GM19463 (cell line): Measurements from ENCODE around the gene NRAP.
A peak's percentile ranks its signal among the peaks of the same experiment; 100 is the strongest.

Source experiments
- ATAC-seq: cut with Tn5 transposase; IDR thresholded peaks from one replicate; pipeline ENCODE4 v1.9.1; 2021; ENCODE audit warnings: mild to moderate bottlenecking, moderate library complexity; ENCODE audit not compliant: unreplicated experiment

The NRAP gene

DNA sequence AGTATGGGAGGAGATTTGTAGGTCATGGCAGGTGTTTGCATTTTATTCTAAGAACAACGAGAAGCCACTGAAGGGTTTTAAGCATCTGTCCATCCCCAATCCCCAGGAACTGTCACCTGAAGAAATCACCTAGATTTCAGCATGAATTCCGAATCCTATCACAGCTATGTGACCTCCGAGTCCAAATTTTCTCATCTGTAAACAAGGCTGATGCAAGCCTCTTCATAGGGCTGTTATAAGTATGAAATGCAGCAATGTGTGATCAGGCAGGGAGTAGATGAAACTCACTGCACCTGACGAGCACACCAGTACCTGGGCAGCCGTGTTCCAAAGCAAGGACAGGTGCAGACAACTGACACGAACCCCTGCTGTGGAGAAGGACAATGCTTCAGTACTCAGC, 97.0 kb downstream of the NRAP start:
- ATAC-seq: no peak

GRCh38 chr10:113565364-113565763, 98.5 kb downstream of the NRAP start:
- ATAC-seq: no peak

- ATAC-seq: peak; percentile 98
Observed at GRCh38 chr10:113563306-113564088, 100.3 kb downstream of the NRAP start.

DNA sequence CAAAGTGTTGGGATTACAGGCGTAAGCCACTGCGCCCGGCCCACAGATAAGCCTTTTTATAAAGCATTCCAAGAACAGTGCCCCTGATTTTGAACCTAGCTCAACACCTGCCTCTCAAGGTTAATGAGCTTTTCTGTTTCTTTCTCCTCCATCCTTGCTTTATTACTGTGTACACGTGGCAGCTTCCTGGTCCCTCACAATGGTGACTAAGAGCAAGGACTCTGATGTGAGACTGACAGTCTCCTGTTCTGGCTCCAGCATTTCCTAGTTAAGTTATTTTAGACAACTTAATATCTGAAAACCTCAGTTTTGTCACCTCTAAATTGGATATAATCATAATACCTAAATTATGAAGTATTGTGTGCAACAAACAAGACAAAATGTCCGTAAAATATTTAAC, 101.1 kb downstream of the NRAP start:
- no peak for ATAC-seq

DNA sequence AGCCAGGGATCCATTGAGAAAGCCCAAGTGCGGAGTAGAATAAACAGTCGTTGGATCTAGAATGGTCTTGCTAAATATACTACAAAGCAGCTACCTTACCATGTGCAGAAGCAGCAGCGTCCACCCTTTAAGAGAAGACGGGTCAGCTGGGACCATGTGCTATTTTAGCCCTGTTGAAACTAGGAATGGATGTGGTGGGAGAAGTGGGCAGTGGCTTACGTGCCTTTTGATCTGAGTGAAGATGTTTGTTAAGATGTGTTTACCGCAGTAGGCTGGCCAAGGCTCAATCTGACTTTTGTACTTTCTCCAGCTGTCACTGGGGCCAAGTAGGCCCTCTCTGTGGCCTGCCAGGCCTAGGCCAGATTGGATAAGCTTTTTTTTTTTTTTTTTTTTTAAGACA, 101.8 kb downstream of the NRAP start:
- ATAC-seq: no peak

GRCh38 chr10:113561214-113561613, 102.6 kb downstream of the NRAP start:
- ATAC-seq: no peak

DNA sequence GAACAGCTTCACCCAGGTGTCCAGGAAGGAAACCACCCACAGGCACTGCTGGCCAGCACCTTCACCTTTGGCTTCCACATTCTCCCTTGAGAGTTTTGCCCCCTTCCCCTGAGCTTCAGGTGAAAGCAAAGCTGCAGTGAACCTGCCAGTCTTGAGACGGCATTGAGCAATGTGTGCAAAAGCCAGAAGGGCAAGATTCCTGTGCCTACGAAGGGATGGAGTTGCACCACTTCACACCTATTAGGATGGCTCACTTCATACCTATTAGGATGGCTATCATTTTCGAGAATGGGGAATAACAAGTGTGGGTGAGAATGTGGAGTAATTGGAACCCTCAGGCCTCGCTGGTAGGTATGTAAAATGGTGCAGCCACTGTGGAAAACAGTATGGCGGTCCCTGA, 103.8 kb downstream of the NRAP start:
- no peak for ATAC-seq

DNA sequence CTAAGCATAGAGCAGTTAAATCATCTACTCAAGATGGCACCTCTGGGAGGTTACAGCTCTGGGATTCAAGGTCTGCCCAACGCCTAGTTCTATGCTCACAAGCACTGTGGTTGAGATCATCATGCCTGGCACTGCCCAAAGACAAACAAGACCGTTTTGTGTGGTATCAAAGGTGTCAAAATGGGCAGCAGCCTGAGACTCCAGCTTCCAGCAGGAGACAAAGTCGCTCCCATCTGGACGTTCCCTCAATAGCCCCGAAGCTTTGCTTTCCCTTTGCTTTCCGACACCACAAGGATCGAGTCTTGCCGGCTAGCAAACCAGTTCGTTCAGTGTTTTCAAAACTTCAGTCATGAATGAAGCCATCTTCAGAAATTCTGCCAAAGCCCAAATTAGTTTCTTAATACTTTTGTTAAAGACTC, 105.9 kb downstream of the NRAP start:
- ATAC-seq: no peak

DNA sequence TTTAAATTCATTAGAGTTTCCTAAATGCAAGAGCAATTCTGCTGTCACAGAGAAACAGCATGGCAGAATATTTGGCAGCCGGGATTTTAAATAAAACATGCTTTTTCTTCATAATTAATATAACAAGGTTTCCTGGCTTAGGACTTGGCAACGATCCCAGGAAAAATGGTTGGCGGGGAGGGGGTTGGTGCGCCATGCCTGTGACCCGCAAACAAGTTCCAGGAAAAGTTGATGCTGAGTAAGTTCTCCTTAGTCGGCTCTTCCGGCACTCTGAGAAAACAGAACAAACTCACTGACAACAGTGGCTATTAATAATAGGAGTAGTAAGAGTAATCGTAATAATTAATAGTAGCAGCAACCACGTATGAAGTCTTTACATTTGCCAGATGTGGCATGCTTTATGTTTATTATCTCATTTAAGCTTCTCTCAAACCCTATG, 106.4 kb downstream of the NRAP start:
- ATAC-seq: no peak

DNA sequence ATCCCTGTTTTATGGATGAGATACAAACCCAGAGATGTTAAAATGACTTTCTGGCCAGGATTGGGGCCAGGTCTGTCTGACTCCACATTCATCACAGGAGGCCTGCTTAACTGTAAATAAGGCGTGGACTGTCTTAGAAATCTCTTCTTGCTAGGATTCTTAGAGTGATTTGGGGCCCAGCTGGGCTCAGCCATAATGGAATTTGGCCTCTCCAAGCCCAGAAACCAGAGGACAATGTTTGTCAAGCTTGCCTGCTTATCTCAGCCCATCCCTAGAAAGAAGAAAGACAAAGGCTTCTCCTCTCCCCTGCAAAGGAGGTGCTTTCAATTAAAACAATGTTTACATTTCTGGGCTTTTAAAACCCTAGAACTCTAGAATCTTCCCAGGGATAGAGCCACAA, 108.1 kb downstream of the NRAP start:
- no peak for ATAC-seq

DNA sequence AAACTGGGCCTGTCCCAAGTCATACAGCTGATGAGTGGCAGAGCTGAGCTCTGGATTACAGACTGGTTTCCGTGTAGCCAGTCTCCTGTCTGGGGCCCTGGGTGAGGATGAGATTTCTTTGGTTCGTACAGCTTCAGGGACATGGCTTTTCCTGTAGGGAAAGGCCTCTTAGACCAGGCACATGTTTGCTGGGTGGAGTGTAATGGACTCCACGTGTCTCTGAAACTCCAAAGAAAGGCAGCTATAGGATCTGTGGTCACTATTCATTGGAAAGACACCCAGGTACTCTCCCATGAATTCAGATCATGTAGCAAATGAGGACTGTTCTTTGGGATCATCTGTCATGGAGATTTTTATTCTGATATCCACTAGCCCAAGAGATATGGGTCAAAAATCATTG, 108.6 kb downstream of the NRAP start:
- ATAC-seq: no peak

GRCh38 chr10:113554214-113554613, 109.6 kb downstream of the NRAP start:
- ATAC-seq: no peak

- no peak for ATAC-seq
Observed at GRCh38 chr10:113553149-113553548, 110.7 kb downstream of the NRAP start.

GRCh38 chr10:113552701-113553100, 111.1 kb downstream of the NRAP start, which contains the start of gene HABP2:
Gene HABP2 (plus strand): TSS chr10:113553053. CDS start chr10:113553122, 69 bp downstream.
- ATAC-seq: no peak

- ATAC-seq: no peak
Observed at GRCh38 chr10:113552014-113552413, 111.8 kb downstream of the NRAP start.

GRCh38 chr10:113550365-113550764, 113.5 kb downstream of the NRAP start:
- no peak for ATAC-seq

- no peak for ATAC-seq
Observed at GRCh38 chr10:113549856-113550255, 114.0 kb downstream of the NRAP start.

DNA sequence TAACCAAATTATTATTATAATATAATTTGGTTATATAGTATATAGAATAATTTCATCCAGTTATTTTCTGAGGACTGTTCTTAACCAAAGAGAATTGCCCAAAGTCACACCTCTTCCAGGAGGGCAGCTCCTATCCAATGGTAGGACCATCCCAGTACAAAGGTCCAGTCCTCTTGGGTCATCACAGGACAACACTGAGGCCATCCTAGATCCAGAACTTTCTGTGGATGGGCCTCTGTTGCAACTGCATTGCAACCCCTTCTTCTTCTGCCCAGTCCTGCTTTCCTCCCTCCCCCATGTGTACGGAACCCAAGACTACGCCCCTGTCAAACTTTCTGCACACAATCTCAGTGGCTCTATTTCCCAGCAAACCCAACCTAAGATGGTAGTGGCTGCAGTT, 116.4 kb downstream of the NRAP start:
- no peak for ATAC-seq

GRCh38 chr10:113544392-113544791, 119.4 kb downstream of the NRAP start:
- no peak for ATAC-seq

- no peak for ATAC-seq
Observed at GRCh38 chr10:113543107-113543955, 120.5 kb downstream of the NRAP start.

DNA sequence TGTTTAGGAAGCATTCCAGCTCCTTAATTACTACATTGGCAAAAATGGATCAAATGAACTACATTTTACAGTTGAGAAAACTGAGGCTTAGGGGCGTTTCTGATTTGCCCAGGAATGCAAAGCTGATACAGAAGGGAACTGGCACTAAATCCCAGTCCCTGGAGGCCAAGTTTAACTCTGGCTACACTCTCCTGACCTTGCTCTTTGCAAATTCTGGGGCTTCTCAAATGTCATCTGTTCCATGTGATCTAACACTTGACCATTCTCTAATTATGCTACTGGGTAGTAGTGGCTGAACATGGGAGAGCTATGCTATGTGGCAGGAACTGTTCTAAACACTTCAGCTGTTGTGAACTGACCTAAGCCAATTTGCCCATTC, 122.3 kb downstream of the NRAP start:
- no peak for ATAC-seq
